K562 (cell line): ENCODE measurements around the gene EEFSEC. TPM values are rescaled to one million over a fixed set of nuclear protein-coding genes. Genes with fewer than 3 reads are reported as not detected.

Experiments
- ATAC-seq: fragments of 200-7000 bp; cut with Tn5 transposase; 3 replicates; pipeline ENCODE4 v1.9.1; 2020; ENCODE audit warnings: moderate library complexity
- BruUV-seq: library from RNA; stranded (reverse); fragments of 400-500 nt; replicated peaks from 2 replicates; lab custom pipeline; 2021; lab: Mats Ljungman, UMichigan
- CTCF ChIA-PET: fragments of 300-600 bp; formaldehyde crosslinking; extraction: SDS; loops from one replicate; lab custom pipeline; 2021; ENCODE audit warnings: low intra/inter-chr PET ratio; lab: Yijun Ruan, JAX
- POLR2A ChIA-PET: fragments of 300-600, 350-650 bp; sonication (Branson Sonifier 250); formaldehyde crosslinking; extraction: SDS; loops from one replicate; lab custom pipeline; 2021; ENCODE audit warnings: antibody characterized with exemption, inconsistent platforms; lab: Yijun Ruan, JAX
- DNase-seq, 4 experiments: peaks; one replicate each; pipeline versions ENCODE4 v3.0.0 to v3.0.0-alpha.2; 2011 to 2018; ENCODE audit warnings: low spot score in 3 of 4, mixed read lengths in 3 of 4; ENCODE audit errors: extremely low read depth in 1 of 4
- FAIRE-seq: peaks from 2 replicates; lab custom pipeline; 2011; peaks lifted over from hg19 to GRCh38; lab: Jason Lieb, UNC
- H2AFZ ChIP-seq: 2 replicates; pipeline ENCODE4 v1.6.0; 2011; ENCODE audit warnings: low read depth, low read length, control low read depth, inconsistent platforms
- H3K27ac ChIP-seq: fragments of 200-600 bp; 3 replicates; pipeline ENCODE4 v1.8.0; 2011; ENCODE audit warnings: low read depth, mild to moderate bottlenecking, control low read depth, inconsistent platforms, low read length, moderate library complexity, mixed read lengths; ENCODE audit errors: extremely low read depth
- H3K27me3 ChIP-seq, 2 experiments: fragments of 300-600 bp in 1 of 2; 2 replicates in 1 of 2; 3 replicates in 1 of 2; pipeline versions ENCODE4 v1.6.0 to v1.8.0; 2011; ENCODE audit warnings: inconsistent platforms in 2 of 2, low read length in 2 of 2, mild to moderate bottlenecking in 1 of 2, mixed read lengths in 1 of 2, moderate library complexity in 1 of 2; ENCODE audit not compliant: control insufficient read depth in 2 of 2, insufficient read depth in 2 of 2
- H3K36me3 ChIP-seq: fragments of 300-600 bp; 3 replicates; pipeline ENCODE4 v1.8.0; 2011; ENCODE audit warnings: mild to moderate bottlenecking, low read length, inconsistent platforms; ENCODE audit not compliant: control insufficient read depth, insufficient read depth
- H3K4me1 ChIP-seq, 2 experiments: fragments of 200-600 bp in 1 of 2; replicated peaks in 1 of 2; 2 replicates in 1 of 2; 3 replicates in 1 of 2; pipeline versions ENCODE4 v1.5.1 to v1.8.0; 2011; ENCODE audit warnings: inconsistent platforms in 2 of 2, low read length in 2 of 2, mild to moderate bottlenecking in 1 of 2, mixed read lengths in 1 of 2, moderate library complexity in 1 of 2; ENCODE audit not compliant: control insufficient read depth in 2 of 2, insufficient read depth in 2 of 2
- H3K4me2 ChIP-seq: 2 replicates; pipeline ENCODE4 v1.6.1; 2011; ENCODE audit warnings: low read length, control low read depth, inconsistent platforms, mixed read lengths; ENCODE audit not compliant: insufficient read depth
- H3K4me3 ChIP-seq: fragments of 200-600 bp; sonication (generic), shearing (Covaris generic); 2 replicates; pipeline ENCODE4 v1.5.1; 2016; ENCODE audit warnings: control low read depth, inconsistent platforms
- H3K79me2 ChIP-seq: fragments of 200-600 bp; 3 replicates; pipeline ENCODE4 v1.8.0; 2011; ENCODE audit warnings: low read length, inconsistent platforms; ENCODE audit not compliant: control insufficient read depth, insufficient read depth
- H3K9ac ChIP-seq, 2 experiments: 2 replicates each; pipeline versions ENCODE4 v1.6.0 to v1.6.1; 2011; ENCODE audit warnings: low read depth in 2 of 2, low read length in 2 of 2, control low read depth in 1 of 2, inconsistent platforms in 1 of 2, mild to moderate bottlenecking in 1 of 2, mixed read lengths in 1 of 2; ENCODE audit not compliant: insufficient read depth in 1 of 2
- H3K9me1 ChIP-seq: one replicate; pipeline ENCODE4 v1.6.0; 2011; ENCODE audit warnings: inconsistent platforms, mild to moderate bottlenecking, low read length, moderate library complexity; ENCODE audit not compliant: control insufficient read depth, insufficient read depth
- H3K9me3 ChIP-seq: replicated peaks from 2 replicates; pipeline ENCODE4 v1.5.1; 2011; ENCODE audit warnings: low read depth, low read length, inconsistent platforms; ENCODE audit not compliant: control insufficient read depth, insufficient read depth
- H4K20me1 ChIP-seq: replicated peaks from 2 replicates; pipeline ENCODE4 v1.6.1; 2011; ENCODE audit warnings: low read length, inconsistent platforms, mixed read lengths; ENCODE audit not compliant: control insufficient read depth, insufficient read depth
- HDAC3 ChIP-seq: fragments of 450-650 bp; IDR thresholded peaks from 2 replicates; pipeline ENCODE4 v1.6.1; 2018; ENCODE audit warnings: borderline replicate concordance, mild to moderate bottlenecking, moderate library complexity; ENCODE audit not compliant: partially characterized antibody
- HIVEP1 ChIP-seq: fragments of 250-450 bp; sonication (Bioruptor Pico); IDR thresholded peaks from 2 replicates; pipeline ENCODE4 v1.4.0; 2020; ENCODE audit warnings: mild to moderate bottlenecking
- HLTF ChIP-seq: fragments of 450-650 bp; IDR thresholded peaks from 2 replicates; pipeline ENCODE4 v1.6.1; 2016
- IFI16 ChIP-seq: fragments of 250-450 bp; sonication (Bioruptor Pico); IDR thresholded peaks from 2 replicates; pipeline ENCODE4 v2.1.2; 2022; ENCODE audit warnings: mild to moderate bottlenecking, inconsistent platforms
- MCM3 ChIP-seq: fragments of 450-650 bp; IDR thresholded peaks from 2 replicates; pipeline ENCODE4 v1.6.1; 2016
- MXI1 ChIP-seq: IDR thresholded peaks from 2 replicates; pipeline ENCODE4 v1.6.1; 2011; ENCODE audit warnings: low read depth, mild to moderate bottlenecking, improper control_type of control experiment, low read length
- POLR2A ChIP-seq: fragments of 450-650 bp; conservative IDR thresholded peaks from 2 replicates; pipeline ENCODE4 v1.6.1; 2016
- PPARD ChIP-seq: fragments of 250-450 bp; sonication (Bioruptor Pico); IDR thresholded peaks from 2 replicates; pipeline ENCODE4 v1.8.0; 2022; ENCODE audit warnings: inconsistent platforms, mild to moderate bottlenecking, moderate library complexity
- PTRF ChIP-seq: fragments of 450-650 bp; IDR thresholded peaks from 2 replicates; pipeline ENCODE4 v1.6.1; 2016; ENCODE audit warnings: mild to moderate bottlenecking, missing genetic modification characterization, missing compliant biosample characterization
- RCOR1 ChIP-seq, 2 experiments: IDR thresholded peaks; 2 replicates each; pipeline ENCODE4 v1.6.1; 2012; ENCODE audit warnings: low read depth in 2 of 2, low read length in 2 of 2, borderline replicate concordance in 1 of 2, improper control_type of control experiment in 1 of 2
- SIRT6 ChIP-seq: IDR thresholded peaks from one replicate; pipeline ENCODE4 v1.6.1; 2012; ENCODE audit warnings: low read depth, mild to moderate bottlenecking, control low read depth, inconsistent platforms, low read length, moderate library complexity
- ZBTB8A ChIP-seq: fragments of 450-650 bp; IDR thresholded peaks from 2 replicates; pipeline ENCODE4 v1.6.1; 2018; ENCODE audit warnings: mild to moderate bottlenecking, moderate library complexity; ENCODE audit not compliant: partially characterized antibody
- ZFP36 ChIP-seq: fragments of 150-350 bp; IDR thresholded peaks from 2 replicates; pipeline ENCODE4 v1.6.1; 2018; ENCODE audit warnings: low read length, low read depth; ENCODE audit not compliant: partially characterized antibody
- ZNF41 ChIP-seq: fragments of 250-450 bp; sonication (Bioruptor Pico); conservative IDR thresholded peaks from 2 replicates; pipeline ENCODE4 v1.4.0; 2020; ENCODE audit warnings: mild to moderate bottlenecking
- ZSCAN32 ChIP-seq: fragments of 450-650 bp; formaldehyde crosslinking; IDR thresholded peaks from 2 replicates; pipeline ENCODE4 v1.4.0; 2020; ENCODE audit warnings: mild to moderate bottlenecking, moderate library complexity
- WGBS: fragments of 100-300 bp; shearing (Covaris generic); methylation state at CpG from one replicate; pipeline ENCODE4 v1.1.6; 2016; ENCODE audit warnings: low coverage, mixed read lengths; ENCODE audit not compliant: insufficient coverage; ENCODE audit errors: missing lambda C conversion rate; 5-methylcytosine and 5-hydroxymethylcytosine counted together
- in situ Hi-C: fragments of 300-500 bp; cut with MboI; formaldehyde crosslinking; loops from 4 replicates; pipeline ENCODE4 v1.15.0; 2018; ENCODE audit warnings: inconsistent platforms, mixed read lengths
- intact Hi-C: fragments of 100-400 bp; cut with micrococcal nuclease; formaldehyde crosslinking; loops from 2 replicates; pipeline ENCODE4 v1.14.2; 2022
- polyA plus RNA-seq, 8 experiments: library from polyadenylated mRNA; depleted of rRNA in 4 of 8; stranded (reverse) in 5 of 8; unstranded in 3 of 8; fragments of >200 nt; fragmentation: Nextera tagmentation in 2 of 8; fragmentation: Illumina TruSeq in 1 of 8; extraction: Ambion mirVana in 2 of 8; extraction: Trizol in 1 of 8; gene quantifications; 2 replicates each; pipeline versions ENCODE4 v1.2.1 to v1.2.3, GENCODE V29; 2011 to 2014; ENCODE audit warnings: inconsistent platforms in 1 of 8, missing spikeins in 1 of 8
- total RNA-seq, 7 experiments: library from RNA; depleted of rRNA in 6 of 7; stranded (reverse); fragments of >200 nt in 6 of 7; fragmentation: Illumina TruSeq in 2 of 7; extraction: Trizol in 2 of 7; gene quantifications; 2 replicates each; pipeline versions ENCODE4 v1.2.1 to v1.2.3, GENCODE V29; 2011 to 2021; ENCODE audit warnings: low replicate concordance in 1 of 7
- TF ChIP-seq, protein P1 (sequence below): fragments of 450-650 bp; formaldehyde crosslinking; IDR thresholded peaks from 2 replicates; pipeline ENCODE4 v1.4.0; 2022; ENCODE audit warnings: missing genetic modification characterization
- TF ChIP-seq, protein P2 (sequence below): IDR thresholded peaks from 2 replicates; pipeline ENCODE4 v1.6.1; 2011; ENCODE audit warnings: borderline replicate concordance, low read depth, mild to moderate bottlenecking, moderate library complexity, low read length; ENCODE audit not compliant: insufficient read depth, poor library complexity, severe bottlenecking
- TF ChIP-seq, protein P3 (sequence below): fragments of 250-450 bp; sonication (Bioruptor Pico); IDR thresholded peaks from 2 replicates; pipeline ENCODE4 v1.8.0; 2021; ENCODE audit warnings: moderate library complexity, mild to moderate bottlenecking, inconsistent platforms
- TF ChIP-seq, protein P4 (sequence below): fragments of 450-650 bp; IDR thresholded peaks from 2 replicates; pipeline ENCODE4 v1.6.1; 2014; ENCODE audit warnings: low read depth, mild to moderate bottlenecking, moderate library complexity, borderline replicate concordance

EEFSEC gene
- total and polyA plus RNA-seq, 9 of the 15 experiments (the other 6 are each of a cell fraction or from before 2014, with no cell fraction given): 0.35 to 11.8 (median 7.7) TPM

DNA sequence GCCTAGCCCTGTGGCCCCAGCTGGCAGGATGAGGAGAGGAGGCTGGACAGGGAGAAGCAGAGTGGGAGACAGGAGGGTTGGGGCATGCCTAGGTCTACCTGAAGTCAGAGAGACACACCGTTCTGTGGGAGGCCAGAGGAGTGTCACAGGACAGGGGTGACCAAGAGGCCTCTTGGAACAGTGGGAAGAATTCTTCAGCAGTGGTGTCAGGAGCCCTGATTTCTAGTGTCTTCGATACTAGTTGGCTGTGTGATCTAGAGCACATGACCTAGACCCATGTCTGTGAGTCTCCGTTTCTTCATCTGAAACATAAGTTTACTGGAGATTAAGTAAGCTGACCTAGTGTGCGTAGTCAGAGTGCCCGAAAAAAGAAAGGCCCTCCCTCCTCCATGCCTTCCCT is 92.2 kb downstream of the EEFSEC start:
- in situ Hi-C loops: no loop called here
- Histone ChIP-seq H3K4me2 (no peak overlapping the region), H3K36me3 (peaks cover 13% of the 10 kb centered on the region; the same call in 2 of the 3 replicates), H3K9me1 (no peaks in the 10 kb centered on the region), H3K4me1 (peaks cover 2 to 5% of the 10 kb centered on the region in 2 experiments; a peak in 3 of 5 replicates), H3K4me3 (no peak overlapping the region), H3K79me2 (no peaks in the 10 kb centered on the region), H2AFZ (no peak overlapping the region), H4K20me1 (peaks cover 4% of the 10 kb centered on the region; the same call in 1 of the 2 replicates), H3K9me3 (no peaks in the 10 kb centered on the region), H3K9ac (no peak overlapping the region), H3K27me3 (no peaks in the 10 kb centered on the region), H3K27ac (no peak overlapping the region)
- BruUV-seq: no TSS peak
- TF ChIP-seq ZBTB8A: no peak
- TF ChIP-seq HDAC3: no peak
- TF ChIP-seq, protein P1, sequence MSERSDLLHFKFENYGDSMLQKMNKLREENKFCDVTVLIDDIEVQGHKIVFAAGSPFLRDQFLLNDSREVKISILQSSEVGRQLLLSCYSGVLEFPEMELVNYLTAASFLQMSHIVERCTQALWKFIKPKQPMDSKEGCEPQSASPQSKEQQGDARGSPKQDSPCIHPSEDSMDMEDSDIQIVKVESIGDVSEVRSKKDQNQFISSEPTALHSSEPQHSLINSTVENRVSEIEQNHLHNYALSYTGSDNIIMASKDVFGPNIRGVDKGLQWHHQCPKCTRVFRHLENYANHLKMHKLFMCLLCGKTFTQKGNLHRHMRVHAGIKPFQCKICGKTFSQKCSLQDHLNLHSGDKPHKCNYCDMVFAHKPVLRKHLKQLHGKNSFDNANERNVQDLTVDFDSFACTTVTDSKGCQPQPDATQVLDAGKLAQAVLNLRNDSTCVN: no peak
- TF ChIP-seq PPARD (CRISPR knock-in tag): no peak
- TF ChIP-seq HIVEP1 (CRISPR knock-in tag): no peak
- no peak for TF ChIP-seq RCOR1 (IDR thresholded peaks at IDR 0.05; ENCODE audit: borderline replicate concordance in 1 of 2, low read depth in 2 of 2, low read length in 2 of 2)
- no peak for TF ChIP-seq ZFP36
- TF ChIP-seq PTRF (tag): no peak
- no peak for TF ChIP-seq IFI16
- TF ChIP-seq HLTF: no peak
- TF ChIP-seq SIRT6: no peak
- no peak for TF ChIP-seq ZNF41
- TF ChIP-seq POLR2A: no peak
- no peak for TF ChIP-seq MXI1
- no peak for TF ChIP-seq ZSCAN32 (CRISPR knock-in tag)
- TF ChIP-seq, protein P2, sequence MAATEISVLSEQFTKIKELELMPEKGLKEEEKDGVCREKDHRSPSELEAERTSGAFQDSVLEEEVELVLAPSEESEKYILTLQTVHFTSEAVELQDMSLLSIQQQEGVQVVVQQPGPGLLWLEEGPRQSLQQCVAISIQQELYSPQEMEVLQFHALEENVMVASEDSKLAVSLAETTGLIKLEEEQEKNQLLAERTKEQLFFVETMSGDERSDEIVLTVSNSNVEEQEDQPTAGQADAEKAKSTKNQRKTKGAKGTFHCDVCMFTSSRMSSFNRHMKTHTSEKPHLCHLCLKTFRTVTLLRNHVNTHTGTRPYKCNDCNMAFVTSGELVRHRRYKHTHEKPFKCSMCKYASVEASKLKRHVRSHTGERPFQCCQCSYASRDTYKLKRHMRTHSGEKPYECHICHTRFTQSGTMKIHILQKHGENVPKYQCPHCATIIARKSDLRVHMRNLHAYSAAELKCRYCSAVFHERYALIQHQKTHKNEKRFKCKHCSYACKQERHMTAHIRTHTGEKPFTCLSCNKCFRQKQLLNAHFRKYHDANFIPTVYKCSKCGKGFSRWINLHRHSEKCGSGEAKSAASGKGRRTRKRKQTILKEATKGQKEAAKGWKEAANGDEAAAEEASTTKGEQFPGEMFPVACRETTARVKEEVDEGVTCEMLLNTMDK: no peak
- TF ChIP-seq, protein P3, sequence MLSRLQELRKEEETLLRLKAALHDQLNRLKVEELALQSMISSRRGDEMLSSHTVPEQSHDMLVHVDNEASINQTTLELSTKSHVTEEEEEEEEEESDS (CRISPR knock-in tag): no peak
- no peak for TF ChIP-seq MCM3
- TF ChIP-seq, protein P4, sequence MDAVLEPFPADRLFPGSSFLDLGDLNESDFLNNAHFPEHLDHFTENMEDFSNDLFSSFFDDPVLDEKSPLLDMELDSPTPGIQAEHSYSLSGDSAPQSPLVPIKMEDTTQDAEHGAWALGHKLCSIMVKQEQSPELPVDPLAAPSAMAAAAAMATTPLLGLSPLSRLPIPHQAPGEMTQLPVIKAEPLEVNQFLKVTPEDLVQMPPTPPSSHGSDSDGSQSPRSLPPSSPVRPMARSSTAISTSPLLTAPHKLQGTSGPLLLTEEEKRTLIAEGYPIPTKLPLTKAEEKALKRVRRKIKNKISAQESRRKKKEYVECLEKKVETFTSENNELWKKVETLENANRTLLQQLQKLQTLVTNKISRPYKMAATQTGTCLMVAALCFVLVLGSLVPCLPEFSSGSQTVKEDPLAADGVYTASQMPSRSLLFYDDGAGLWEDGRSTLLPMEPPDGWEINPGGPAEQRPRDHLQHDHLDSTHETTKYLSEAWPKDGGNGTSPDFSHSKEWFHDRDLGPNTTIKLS: no peak
- FAIRE-seq (no peak), ATAC-seq (no peak), DNase-seq (no peak)
- CTCF ChIA-PET: no interaction called here
- 66% methylated on average over 5 of the region's 5 CpGs for WGBS
- POLR2A ChIA-PET: interaction anchor here (0.6 kb wide), 1 partner anchor 174 kb away, joined by 3 read pairs; no protein-coding TSS in a partner anchor
- intact Hi-C loops: no loop called here
